NCI-H1694 (cell line): Measurements from ENCODE around the gene ZNF532.
"Not testable (repeated sequence)": the region's sequence is repeated elsewhere in the genome, so short reads cannot be mapped to it uniquely, and the experiment has no call there.

Source experiments
- DNase-seq: peaks from one replicate; lab custom pipeline; 2025; lab: John Stamatoyannopoulos, UW

ZNF532 gene

DNA sequence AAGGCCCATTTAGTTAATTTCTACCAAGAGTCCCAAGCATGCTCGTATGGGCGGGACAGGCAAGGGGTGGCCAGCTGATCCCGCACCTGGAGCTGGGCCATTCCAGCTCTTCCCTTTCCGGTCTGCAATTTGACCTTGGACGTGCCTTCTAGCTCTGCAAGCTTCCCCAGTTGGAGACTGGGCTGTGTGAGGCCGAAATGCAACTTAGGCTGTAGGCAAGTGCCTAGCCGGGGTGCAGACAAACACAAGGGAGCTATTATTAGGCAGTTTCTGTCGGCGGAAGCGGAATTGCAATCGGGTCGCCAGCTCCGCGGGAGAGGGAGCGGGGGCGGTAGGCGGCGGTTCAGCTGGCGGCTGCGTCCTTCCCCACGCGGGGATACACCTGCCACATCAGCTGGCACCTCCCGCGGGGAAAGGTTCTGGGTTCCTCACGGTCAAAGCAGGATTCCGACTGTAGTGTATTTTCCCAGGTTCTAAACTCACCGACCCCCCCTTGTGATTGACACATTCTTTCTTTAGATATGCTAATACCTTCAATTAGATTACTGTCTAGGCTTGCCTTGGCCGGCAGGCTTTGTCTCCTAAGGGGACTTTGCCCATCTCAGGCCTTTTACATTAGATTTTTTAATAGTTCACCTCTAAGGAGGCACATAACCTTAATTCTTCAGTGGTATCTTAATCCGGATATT, 17.1 kb upstream of the ZNF532 start:
- no peak for DNase-seq

DNA sequence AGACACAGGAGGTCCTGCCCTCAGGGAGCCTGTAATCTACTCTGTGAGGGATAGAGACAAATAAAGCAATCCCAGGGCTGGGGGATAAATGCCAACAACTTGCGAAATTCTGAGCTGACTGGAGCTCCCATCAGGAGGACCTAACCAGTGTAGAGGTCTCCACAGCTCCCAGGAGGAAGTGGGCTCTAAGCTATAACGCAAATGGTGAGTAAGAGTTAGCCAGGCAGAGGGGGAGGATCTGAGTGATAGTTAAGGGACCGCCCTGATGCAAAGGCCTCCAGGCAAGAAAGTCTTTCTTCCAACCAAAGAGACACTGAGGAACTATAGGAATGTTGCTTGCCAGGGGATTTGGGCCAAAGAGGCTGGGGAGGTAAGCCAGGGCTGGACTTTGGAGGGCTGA, 16.0 kb upstream of the ZNF532 start:
- DNase-seq = no peak

DNA sequence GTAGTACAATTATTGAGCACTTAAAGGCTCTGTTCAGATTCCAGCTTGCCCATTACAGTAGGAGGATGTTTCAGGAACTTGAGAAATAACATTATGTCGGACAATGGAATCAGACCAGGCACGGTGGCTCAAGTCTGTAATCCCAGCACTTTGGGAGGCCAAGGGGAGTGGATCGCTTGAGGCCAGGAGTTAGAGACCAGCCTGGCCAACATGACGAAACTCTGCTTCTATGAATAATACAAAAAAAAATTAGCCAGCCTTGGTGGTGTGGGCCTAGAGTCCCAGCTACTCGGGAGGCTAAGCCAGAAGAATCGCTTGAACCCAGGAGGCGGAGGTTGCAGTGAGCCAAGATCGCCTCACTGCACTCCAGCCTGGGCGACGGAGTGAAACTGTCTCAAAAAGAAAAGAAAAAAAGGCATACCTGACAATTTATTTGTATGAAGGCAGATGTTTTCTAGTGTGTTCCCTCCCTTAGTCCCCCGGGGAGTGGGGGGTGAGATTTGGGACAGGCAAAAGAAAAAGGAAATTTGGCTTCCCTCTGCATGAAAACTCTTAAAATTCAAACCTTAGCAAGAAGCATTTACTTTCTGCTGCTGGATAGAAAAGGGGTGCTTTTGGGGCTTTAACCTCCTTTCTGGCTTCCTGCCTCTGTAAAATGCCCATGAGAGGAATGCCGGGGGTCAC, 13.7 kb upstream of the ZNF532 start:
- no peak for DNase-seq

DNA sequence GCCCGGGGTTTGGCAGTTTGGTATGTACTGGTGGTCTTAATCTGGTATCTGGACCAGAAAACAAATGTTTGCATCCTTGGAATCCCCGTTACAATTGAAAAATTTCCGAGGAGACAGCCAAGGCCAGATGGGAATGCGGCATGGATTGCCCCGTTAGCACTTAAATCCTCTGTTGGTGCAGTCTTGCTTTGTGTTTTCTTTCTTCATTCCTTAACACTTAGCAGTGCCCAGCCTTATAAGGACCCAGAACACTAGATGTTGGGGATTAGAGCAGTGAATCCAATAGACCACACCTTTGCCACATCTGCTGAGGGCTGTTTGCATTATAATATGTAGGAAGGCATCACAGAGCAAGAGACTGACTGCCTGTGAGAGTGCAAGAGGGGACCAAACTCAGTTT, 12.8 kb upstream of the ZNF532 start:
- DNase-seq = no peak

DNA sequence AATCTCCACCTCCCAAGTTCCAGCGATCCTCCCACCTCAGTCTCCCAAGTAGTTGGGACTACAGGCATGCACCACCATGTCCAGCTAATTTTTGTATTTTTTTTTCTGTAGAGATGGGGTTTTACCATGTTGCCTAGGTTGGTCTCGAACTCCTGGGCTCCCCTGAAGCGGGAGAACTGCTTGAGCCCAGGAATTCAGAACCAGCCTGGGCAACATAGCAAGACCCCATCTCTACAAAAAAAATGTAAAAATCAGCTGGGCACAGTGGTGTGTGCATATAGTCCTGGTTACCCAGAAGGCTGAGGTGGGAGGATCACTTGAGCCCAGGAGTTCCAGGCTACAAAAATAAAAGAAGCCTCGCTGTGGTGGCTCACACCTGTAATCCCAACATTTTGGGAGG, 12.0 kb upstream of the ZNF532 start:
- no peak for DNase-seq

DNA sequence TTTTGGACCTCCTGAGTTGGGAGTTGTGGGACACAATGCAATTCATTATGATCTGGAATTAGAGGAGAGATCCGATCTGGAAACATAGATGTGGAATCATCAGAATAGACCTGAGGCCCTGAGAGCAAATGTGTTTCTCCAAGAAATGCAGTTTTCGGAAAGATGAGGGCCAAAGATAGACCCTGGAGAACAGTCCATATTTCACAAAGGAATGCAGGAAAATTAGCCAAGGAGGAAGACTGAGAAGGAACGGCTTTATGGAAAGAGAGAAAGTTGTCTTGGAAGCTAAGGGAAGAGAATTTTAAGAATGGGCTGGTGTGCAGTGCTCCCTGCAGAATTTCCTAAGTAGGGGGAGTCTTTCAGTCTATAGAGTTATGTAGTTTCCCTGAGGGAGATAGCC, 11.1 kb upstream of the ZNF532 start:
- no peak for DNase-seq

DNA sequence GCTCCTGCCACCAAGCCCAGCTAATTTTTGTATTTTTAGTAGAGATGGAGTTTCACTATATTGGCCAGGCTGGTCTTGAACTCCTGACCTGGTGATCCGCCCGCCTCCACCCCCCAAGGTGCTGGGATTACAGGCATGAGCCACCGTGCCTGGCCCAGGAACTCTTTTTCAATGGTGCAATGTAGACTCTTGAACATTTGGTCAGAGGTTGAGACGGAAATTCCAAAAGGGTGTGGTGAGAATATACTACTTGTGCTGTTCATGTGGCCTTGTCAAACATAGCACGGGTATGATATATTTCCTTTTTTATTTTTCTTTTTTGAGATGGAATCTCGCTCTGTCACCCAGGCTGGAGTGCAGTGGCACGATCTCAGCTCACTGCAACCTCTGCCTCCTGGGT, 9.2 kb upstream of the ZNF532 start:
- DNase-seq = not testable (repeated sequence)

DNA sequence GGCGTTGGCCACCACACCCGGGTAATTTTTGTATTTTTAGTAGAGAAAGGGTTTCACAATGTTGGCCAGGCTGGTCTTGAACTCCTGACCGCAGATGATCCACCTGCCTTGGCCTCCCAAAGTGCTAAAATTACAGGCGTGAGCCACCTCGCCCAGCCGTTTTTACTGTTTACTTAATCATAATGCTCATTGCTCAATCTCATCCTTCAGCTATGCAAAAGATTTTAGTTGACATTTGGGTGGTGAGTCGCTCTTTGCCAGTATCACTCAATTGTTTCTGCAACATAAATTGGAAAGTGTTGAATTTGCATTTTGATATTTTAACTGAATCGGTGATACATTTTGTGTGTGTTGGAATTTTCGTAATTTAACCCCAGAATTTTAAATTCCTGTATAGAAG, 7.8 kb upstream of the ZNF532 start:
- no peak for DNase-seq

DNA sequence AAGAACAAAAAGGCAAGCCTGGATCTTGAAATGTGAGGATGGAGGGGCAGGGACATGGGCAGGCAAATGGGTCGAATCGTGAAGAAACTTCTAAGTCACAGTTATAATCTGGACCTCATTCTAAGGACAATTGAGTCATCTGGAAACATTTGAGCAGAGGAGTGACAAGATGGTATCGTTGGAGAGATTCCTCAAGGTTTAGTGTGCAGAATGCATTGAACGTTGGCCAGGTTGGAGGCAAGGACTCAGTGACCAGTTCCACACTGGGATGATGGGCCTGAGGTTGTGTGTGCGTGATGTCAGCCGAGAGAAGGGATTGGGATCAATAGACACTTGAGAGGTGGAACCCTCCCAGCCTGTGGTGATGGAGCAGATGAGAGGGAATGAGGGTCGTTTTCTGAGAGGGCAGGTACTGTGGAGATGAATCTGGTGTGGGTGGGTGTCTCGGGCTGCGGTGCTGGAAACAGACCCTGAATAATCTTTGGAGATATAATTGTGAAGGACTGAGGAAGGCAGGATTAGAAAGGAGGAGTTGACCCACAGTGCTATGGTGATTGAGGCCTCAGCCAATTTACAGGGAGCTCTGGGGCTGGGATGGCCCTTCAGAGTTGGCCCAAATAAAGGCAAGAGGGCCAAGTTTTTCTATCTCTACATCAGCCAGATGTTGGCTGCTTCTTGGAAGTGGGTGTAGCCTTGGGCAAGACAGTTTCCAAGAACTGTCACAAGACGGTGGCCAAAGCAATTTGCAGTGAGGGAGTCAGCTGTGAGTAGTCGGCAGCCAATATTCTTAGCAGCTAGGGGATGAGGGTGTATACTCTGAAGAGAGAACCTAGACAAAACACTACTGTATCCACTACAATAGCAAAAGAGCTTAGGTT, 5.8 kb upstream of the ZNF532 start:
- no peak for DNase-seq

DNA sequence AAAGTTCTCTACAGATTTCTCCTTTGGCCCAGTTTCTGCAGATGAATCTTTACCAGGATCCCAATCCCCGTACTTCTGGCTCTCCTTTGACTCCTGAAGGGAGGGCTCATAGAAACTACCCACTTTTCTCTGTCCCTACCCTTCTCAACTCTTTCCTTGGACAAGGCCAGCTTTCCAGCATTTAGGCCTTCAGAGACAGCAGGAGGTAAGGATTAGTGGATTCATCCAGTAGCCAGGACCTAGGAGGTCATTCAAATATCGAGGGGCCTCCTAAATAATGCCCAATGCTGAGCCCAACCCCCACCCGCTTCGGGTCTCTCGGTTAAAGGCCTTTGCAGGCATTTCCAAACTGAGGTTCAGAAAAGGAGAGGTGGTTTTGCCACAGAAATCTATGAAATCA, 4.8 kb upstream of the ZNF532 start:
- DNase-seq = no peak

DNA sequence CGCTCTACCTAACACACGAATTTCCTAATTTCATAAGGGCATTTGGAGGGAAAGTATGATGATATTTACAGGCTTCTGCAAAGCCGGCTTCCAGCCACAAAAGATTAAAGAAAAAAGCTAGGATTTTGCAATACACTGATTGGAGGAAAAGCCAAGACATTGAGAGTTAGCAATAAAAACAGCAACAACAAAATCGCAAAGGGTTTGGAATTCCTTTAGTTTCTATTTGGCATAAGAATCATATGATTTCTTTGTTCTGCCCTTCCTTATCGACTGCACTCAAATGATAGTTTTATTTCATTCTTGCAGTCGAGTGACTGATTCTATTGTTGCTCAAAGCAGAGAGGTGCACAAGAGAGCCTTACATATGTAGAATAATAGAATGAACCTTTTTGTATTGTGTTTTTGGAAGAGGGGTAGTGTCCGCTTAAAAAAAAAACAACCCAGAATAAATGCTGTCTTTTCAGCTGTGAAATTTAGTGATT, 3.9 kb upstream of the ZNF532 start:
- no peak for DNase-seq

DNA sequence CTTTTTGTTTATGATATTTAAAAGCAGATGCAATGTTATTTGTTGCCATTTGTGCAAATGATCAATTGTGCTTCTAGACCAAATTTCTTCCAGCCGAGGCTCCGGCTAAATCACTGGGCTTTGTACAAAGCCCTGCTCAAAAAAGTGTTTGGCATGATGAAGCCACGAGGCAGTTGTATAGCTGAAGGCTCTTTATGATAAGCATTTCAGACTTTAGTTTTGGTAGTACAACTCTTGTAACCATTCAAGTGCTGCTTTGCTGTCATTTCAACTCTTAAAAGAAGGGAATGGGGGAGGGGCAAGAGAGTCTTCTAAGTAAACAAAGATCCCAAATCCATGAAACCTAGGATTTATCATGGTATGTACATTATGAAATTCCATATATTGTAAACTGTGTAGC, 3.3 kb upstream of the ZNF532 start:
- no peak for DNase-seq

DNA sequence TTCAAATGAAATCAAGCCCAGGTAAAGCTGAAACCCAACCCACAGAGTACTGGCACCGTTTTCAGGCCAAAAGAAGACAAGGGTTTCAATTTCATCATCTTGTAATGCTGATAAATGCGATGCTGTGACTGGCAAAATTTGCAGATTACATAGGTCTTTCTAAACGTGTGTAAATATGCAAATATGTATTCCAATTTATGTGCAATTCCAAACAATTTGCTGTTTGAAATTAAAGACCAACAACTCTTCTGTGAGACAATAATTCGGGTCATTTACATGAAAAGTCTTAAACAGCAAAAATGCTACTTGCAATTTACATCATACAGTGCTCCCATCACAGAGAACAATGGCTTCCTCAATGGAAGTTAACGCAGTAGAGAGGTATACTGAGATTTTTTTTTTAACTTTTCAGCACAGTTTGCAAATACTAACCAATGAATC, 2.8 kb upstream of the ZNF532 start:
- DNase-seq = no peak

DNA sequence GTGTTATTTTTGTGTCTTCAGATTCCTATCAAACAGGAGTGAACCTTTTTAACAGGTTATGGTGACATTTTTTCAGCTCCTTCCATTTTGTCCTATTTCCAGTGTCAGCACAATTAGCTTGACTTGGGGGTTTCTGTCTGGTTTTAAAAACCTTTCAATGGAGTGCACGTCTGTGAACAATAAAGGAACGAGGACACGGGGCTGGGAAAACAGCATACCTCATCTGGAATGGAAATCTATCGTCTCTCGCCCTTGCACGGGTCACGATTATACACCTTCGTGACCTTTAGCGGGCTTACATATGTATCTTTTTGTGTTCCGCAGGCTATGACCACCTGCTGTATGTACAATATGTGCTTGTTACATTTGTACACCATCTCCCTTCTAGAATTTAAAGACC, 2.3 kb upstream of the ZNF532 start:
- no peak for DNase-seq

DNA sequence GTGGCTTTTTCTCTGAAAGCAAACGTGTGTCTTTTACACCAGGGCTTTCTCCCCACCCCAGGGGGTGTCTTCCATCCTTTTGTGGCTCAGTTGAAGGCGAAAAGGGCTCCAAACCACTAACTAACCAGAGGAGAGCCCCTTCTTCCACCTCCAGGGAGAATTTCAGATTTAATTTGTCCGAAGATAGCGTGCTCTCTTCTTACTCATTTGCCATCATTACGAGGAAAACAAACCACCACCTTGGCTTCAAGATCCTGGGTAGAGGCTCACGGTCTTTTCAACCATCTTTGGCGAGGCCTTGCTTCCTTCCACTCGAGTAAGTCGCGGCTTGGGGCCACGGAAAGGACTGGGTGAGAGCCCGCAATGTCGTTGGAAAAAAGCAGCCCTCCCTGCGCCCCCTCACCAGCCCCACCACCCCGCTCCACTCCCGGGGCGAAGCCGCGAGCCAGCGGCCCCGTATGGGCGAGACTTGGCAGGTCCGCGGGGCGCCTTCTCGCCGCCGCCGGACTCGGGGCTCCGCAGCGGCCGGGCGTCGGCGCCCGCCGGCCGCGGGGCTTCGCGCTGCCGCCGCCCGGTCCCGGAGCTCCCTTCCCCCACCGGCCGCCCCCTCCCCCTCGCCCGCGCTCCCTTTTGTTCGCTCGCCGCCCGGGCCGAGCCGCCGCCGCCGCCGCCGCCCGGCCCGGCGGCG, 1.7 kb upstream of the ZNF532 start:
- DNase-seq = peak; percentile 15

DNA sequence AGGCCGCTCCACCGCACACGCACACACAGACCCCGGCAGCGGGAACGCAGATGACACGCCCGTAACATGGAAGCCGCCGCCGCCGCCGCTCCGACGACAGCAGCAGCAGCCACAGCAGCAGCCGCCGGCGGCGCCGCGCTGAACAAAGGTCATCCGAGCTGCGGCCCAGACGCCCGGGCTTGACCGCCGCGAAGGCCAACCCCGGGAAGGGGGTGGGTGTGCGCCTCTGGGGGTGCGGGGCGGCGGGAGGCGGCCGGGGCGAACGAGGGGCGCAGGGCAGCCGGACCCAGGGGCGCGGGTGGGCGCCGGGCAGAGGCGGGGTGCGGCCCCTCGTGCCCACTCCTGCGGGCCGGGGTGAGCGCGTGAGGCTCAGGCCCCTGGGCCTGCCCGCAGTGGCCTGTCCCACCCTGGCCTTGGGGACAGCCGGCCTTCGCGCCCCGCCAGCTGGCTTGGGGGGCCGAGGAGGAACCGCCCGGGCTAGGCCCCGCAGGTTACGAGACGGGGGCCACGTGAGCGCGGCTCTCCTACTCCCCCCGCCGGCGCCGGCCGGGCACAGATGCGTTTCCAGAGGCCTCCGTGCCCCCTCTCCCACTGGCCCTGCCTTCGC, 1.0 kb upstream of the ZNF532 start:
- no peak for DNase-seq

DNA sequence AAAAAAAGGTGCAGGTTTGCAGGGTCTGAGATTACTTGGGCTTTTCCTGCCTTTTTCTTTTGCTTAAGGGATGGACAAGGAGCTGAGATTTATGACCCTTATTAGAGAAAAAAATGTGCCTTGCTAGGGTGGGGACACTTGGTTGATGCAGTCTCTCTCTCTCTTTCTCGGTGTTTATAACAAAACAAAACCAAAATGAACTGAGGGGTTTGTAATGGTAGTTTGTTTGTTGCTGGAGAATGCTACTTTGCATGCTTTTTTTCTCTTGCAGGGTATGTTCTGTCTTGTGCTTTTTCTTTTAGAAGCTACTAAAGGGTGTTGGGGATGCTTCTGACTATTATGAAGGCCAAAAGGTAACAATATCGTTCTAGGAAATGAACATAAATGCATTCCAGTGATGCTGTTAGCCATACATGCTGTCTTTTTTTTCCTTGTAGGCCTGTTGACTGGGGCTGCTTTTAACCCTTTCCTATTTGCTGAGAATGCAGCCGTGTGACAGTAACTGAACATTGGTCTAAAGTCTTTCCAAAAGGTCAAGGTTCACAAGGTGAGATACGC, 435 bp downstream of the ZNF532 start:
- DNase-seq = no peak

DNA sequence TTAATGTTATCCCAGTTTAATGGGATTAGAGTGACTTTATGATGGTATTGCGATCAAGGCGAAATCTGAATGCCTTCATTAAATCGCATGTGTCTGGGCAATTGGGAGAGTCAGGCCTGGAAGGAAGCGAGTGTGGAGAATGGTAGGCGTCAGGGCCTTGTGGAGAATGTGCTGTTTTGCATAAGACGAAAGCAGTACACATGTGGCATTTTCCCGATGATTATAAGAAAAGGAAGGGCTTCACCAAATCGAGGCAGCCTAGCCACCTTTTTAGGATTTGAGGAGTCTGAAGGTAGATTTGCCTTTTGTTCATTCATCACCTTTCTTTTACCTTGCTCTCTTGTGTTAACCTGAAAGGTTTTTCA, 1.0 kb downstream of the ZNF532 start:
- no peak for DNase-seq

DNA sequence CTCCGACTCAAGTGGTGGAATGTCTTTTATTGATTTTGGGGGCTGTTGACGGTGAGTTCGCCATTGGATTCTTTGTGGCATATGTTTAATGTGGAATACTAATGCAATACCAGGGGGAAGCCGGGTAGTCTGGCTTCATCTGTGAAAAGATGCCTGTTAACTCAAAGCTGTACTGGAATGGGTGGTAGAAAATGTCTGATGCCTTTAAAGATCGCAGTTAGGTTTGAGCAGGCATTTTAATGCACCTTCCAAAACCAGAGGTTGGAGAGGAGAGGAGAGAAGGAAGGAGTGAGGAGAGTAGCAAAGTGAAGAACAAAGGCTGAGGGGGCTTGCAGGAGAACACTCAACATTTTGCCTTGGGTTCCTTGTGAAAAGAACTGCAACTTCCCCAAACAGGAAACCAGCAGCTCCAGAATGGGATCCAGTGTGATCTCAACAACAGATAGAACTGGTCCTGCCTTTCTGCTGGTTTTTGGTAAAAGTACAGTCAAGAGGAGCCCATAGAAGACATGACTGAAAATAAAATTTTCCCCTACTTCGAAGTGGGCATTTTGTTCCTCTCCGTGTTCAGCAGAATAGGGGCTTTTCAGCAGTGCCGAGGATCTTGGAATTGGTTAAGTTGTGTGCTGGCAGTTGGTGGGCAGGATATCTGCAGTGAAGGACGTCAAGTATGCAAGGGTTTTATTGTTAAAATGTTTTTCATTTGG, 1.5 kb downstream of the ZNF532 start:
- DNase-seq = no peak

DNA sequence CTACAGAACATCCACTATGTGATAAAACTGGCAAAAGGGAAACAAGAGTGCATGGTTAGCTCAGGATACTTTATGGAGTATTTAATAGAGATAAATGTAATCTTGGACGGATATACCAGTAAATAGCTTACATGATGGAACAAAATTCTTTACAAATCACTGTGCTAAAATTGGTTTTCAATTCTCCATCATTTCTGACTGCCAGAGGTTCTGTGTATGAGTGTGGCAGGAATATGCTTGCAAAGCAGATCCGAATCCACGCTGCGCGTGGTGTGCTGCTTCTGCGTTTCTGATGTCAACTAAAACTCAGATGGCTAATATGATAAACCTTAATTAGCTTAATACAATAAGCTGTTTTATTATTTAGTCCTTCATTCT, 2.1 kb downstream of the ZNF532 start:
- no peak for DNase-seq
